GM18508 (cell line): Measurements from ENCODE around the gene A3GALT2.
"Not testable (repeated sequence)": the region's sequence is repeated elsewhere in the genome, so short reads cannot be mapped to it uniquely, and the experiment has no call there.

Experiments
- ATAC-seq: cut with Tn5 transposase; IDR thresholded peaks from one replicate; pipeline ENCODE4 v1.9.1; 2021; ENCODE audit warnings: moderate number of reproducible peaks; ENCODE audit not compliant: insufficient read depth, unreplicated experiment

The A3GALT2 gene

DNA sequence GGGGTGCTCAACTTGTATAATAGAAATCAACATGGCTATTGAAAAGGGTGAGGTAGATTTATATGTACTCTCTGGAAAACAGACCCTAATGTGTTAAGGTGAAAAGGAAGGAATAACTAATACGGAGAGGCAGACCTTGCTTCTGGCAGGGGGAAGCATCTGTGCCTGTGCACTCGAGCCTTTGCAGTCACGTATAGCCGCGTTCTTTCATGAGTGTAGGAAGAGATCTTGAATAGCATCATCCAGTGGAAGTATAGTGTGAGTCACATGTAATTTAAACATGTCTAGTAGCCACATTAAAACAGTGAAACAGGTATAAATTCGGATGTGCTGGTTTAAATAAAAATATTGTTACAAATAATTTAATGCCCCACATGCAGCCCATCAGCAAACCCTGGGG, 3.0 kb downstream of the A3GALT2 start:
- ATAC-seq = no peak

DNA sequence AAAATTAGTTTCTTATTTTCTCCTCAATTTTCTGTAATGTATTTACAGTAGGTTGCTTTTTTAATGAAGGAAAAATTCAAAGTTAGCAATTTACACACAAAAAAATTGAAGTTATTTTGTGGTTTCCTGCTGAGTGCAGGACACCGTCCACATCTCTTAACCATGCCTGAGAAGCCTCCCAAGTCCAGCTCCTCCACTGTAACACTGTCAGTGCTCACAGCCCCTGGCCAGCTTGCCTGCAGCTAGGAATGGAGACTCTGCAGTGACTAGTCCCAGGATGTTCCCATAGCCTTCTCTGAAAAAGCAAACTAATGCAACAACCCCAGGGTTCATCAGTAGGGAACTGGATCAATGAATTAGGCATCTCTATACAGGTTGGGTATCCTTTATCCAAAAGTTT, 3.5 kb downstream of the A3GALT2 start:
- ATAC-seq = no peak

DNA sequence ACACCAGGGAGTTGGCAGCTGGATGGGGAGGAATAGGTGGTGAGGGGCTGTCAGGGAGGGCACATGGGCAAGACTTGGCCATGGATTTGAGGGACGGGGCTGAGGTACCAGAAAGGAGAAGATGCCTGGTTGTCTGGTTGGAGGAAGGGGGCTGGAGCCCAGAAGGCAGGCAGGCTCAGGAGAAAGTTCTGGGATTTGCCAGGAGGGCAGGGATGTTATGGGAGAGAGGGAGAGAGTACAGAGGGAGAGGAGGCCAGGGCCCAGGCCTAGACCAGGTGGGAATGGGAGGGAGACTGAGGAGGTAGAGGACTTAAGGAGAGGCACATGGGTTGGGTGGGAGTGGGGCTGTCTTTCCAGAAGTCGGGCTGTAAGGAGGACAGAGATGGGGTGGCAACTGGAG, 4.3 kb downstream of the A3GALT2 start:
- no peak for ATAC-seq

DNA sequence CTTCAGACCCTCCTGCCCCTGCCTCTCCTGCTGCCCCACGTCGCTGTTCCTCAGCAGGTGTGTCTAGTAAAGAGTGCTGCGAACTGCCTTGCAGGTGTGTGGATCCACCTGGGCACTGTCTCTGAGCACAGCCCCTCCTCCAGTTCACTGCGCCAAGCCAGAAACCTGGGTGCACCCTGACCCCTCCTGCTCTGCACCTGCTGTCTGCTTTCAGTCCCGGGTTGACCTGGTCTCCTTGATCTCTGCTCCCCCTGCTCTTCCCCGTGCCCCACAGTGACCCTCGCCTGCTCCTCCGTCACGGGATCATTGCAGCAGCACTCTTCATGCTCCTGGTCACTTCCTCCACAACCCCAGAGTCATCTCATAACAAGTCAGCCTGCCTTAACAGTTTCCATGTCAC, 6.5 kb downstream of the A3GALT2 start:
- no peak for ATAC-seq

DNA sequence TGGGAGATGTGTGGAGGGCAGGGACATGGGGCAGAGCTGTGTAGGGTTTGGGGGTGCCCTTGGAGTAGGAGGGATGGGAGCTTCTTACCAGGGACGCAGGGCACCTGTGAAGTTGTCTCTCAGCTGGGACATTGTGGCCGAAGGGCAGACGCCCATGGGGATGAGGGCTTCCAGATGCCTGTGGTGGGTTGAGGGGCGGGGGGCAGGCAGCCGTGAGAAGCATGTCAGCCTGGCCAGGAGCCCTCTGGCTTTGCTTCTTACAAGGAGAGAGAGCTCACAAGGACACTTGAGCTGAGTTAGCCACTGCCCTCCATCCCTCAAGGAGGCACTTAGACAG, 8.5 kb downstream of the A3GALT2 start:
- ATAC-seq = no peak

DNA sequence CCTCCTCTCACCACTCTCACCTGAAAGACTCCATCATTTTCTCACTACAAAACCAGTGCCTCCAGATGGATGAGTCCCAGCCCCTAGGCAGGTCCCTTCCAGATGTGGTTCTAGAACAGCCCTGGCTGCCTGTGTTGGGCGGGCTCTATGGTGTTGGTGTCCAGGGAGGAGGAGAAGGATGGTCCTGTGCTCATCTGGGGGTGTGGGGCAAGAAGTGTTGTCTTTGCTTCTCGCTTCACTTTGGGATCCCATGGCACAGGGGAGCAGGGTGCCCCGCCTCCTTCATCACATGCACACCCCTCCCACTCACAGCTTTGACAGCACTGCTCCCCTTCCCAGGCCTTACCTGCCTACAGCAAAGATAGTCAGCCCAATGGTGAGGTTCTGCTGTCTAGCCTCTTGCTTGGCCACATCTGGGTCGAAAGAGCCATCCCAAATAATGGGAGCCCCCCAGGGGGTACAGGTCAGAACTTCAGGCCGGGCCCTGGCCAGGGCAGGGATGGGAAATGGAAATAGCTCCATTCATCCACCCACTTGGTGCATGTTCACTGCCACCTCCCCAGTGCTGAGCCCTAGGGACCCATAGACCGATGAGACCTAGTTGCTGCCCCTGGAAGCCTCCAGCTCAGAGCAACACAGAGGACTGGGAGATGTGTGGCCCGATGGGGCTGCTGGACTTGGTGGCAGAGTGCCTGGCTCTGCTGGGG, 9.0 kb downstream of the A3GALT2 start:
- no peak for ATAC-seq

DNA sequence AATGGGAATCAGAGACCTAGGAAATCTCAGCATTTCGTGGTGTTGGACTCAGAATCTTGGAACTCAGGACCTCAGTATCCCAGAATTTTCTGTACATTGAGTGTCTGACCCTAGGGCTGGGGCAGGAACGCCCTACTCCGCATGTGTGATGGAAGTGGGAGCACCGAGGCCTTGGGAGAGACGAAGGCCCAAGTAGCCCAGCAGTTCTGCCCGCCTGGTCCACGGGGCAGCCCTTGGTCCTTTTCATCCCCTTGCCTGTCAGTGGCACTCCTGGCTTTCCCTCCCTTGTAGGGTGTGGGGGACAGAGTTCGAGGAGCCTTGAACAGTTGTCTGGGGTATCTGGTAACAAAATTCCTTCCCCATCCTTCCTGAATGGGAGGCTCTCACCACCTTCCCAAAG, 10.2 kb downstream of the A3GALT2 start:
- ATAC-seq = no peak

DNA sequence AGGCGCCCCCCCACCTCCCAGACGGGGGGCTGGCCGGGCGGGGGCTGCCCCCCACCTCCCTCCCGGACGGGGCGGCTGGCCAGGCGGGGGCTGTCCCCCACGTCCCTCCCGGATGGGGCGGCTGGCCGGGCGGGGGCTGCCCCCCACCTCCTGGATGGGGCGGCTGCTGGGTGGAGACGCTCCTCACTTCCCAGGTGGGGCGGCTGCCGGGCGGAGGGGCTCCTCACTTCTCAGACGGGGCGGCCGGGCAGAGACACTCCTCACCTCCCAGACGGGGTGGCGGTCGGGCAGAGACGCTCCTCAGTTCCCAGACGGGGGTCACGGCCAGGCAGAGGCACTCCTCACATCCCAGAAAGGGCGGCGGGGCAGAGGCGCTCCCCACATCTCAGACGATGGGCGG, 11.5 kb downstream of the A3GALT2 start:
- not testable (repeated sequence) for ATAC-seq

DNA sequence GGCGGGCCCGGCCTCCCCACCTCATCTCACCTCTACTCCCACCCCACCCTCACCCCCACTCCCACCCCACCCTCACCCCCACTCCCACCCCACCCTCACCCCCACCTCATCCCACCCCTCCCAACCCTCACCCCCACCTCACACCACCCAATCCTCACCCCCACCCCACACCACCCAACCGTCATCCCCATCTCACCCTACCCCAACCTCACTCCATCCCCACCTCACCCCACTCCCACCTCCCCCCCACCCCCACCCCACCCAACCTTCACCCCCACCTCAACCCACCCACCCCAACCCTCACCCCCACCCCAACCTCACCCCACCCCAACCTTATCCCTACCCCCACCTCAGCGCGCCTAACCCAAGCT, 13.4 kb downstream of the A3GALT2 start:
- ATAC-seq = no peak

DNA sequence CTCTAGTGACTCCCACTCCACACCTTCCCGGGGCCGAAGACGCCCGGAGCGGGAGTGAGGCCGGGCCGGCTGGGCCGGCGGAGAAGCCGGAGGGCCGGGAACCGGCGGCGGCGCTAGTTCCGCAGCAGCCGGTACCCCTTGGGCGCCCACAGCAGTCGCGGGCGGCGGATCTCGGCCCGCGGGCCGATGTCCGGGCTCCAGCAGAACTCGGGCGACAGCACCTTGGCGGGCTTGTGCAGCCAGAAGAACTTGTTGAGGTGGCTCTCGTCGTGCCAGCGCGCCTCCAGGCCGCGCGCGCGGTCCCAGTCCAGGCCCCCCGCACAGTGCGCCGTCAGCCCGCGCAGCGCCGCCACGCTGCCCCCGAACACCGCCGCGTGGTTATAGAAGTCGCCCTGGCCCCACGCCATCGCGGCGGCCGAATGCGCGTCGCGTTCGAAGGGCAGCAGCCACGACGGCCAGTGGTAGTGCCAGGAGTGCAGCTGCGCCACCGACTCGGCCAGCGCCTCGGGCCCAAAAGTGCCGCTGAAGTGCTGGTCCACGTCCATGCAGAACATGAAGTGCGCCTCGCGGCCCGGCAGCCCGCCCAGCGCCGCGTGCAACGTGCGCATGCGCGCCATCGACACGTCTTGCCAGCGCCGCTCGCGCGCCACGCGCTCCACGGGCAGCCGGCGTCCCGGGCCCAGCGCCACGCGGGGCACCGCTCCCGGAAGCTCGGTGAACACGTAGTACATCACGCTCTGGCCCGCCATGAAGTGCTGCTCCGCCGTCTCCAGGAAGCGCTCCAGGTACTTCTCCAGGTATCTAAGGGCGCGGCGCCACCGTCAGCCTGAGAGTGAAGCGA, 14.0 kb downstream of the A3GALT2 start:
- no peak for ATAC-seq

DNA sequence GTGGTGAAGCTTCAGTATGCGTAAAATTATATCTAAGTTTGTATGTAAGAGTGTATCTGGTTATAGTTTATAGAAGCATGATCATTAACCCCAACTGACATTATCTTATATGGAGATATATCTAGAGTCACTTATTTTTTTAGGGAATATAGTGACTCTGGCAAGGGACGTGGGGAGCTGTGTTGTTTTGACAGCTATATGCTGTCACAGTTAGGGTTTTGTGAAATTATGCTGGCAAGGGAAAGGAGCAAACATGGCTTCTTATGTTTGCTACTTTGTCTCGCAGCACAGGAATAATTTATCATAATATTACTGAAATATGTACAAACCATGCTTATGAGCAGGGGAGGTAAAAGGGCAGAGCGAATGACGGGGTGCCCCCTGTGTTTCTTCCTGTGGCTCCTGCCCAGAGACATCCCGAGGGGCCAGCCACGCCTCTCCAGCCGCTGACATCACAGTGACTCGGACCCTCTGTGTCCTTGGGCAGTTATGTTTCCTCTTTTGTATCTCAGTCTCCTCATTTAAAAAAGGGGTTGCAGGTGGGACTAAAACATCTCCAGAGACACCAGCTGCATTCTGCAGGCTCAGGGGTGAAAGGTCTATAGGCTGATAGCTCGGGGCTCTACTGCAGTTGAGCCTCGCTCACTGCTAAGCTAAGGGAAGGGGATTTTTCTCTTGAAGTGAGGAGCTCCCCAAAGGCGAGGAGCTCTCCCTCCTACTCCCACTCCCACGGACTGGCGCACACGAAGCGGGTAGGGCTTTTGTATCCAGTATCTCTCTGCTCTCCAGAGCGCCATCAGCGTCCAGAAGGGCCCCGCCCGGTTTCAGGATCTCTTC, 14.9 kb downstream of the A3GALT2 start:
- ATAC-seq = no peak

DNA sequence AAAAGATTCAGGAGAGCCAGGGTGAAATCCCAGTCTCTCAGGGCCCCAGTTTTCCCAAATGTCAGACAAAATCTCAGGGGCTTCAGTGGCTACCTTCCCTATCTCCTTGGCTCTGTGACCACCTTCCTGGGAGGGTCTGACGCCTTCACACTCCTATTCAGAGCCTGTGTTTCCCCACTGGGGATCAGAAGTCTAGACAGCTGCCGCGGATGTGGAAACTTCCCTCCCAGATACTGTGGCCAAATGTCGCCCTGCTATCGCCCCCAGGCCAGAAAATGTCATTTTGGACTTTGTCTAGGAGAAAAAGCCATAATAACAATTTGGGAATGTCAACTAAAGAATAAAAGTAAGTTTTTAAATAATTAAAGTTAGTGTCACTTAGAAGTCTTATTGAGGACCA, 15.9 kb downstream of the A3GALT2 start:
- ATAC-seq = no peak

DNA sequence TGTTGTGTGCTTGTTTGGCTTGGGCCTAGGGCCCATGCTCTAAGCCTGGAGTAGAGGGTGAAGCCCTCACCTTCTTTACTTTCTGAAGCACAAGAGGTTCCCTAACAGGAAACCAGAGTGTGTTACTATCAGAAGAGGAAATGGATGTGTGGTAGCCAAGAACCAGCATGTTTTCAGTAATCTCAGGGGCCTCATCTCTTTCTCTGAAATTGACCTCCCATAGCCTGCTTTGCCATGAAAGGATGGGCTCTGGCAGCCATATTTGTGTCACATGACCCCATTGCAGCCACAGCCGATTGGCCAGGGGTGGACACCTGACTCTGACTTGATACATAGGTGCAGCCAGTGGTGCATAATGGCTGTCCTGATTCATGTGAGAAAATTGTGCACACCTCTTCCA, 18.6 kb downstream of the A3GALT2 start:
- no peak for ATAC-seq

DNA sequence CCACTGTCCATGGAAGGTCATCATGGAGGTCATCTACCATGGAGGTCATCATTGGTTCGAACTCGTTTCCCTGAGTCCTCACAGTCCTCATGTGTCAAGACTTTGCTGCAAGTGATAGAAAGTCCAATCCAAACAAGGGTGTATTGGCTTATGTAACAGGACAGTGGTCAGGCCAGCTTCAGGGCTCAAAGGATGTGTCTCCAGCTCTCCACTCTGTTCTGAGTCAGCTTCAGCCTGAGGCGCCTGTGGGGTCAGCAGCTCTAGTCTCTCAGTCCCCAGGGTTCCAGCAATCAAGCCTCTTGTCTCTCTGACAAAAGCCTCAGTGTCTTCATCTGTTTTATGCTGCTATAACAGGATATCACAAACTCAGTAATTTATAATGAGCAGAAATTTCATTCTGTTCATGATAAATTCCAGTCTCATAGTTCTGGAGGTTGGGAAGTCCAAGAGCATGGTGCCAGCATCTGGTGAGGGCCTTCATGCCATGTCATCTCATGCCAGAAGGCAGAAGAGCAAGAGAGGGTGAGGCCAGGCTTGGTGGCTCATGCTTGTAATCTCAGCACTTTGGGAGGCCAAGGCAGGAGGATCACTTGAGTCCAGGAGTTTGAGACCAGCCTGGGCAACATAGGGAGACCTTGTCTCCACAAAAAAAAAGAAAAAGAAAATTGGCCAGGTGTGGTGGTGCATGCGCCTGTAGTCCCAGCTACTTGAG, 19.5 kb downstream of the A3GALT2 start:
- ATAC-seq = no peak

DNA sequence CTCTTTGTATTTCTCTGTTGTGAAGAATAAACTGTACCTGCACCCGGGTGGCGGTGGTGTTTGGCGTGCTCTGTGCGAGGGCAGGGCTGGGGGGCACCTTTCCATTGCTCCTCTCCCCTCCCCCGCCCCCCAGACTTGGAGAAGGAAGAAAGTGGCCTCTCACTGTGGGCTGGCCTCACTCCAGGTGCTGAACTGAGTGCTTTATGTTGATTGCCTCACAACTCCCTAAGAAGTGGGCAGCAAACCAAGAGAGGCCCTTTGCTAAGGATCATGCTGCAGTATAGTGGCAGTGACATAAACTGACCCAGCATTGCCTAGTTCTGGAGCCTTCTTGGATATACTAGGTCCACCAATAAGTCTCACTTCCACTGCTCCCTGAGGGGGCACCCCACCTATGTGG, 20.2 kb downstream of the A3GALT2 start:
- no peak for ATAC-seq

DNA sequence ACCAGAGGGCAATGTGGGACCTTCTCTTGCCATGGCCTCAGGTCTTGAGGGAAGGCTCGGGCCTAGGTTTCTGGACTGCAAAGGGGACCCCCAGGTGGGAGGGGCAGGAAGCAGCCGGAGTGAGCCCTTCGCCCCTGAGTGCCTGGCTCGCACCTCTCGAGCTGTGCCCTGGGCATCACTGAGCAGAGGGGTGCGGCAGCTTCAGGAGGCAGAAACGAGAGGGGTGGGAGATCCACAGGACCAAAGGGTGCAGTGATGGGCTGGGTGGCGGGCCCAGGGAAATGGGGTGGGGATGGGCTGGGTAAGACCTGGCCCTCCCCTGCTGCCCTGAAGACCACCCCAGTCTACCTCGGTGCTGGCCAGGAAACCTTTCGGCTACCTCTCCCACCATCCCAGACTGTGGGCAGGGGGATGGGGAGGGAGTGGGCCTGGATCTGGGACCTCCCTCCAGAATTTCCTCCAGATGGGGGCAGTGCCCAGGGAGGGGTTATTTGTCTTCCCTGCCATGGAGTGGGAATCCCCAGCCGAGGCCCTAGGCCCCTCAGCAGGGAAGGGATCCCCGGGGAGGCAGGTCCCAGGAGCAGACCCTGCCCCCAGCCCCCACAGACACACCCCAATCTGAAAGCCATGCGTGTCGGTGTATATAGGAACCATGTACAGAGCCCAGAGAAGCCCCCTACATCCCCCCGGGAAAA, 21.3 kb downstream of the A3GALT2 start:
- ATAC-seq = no peak

DNA sequence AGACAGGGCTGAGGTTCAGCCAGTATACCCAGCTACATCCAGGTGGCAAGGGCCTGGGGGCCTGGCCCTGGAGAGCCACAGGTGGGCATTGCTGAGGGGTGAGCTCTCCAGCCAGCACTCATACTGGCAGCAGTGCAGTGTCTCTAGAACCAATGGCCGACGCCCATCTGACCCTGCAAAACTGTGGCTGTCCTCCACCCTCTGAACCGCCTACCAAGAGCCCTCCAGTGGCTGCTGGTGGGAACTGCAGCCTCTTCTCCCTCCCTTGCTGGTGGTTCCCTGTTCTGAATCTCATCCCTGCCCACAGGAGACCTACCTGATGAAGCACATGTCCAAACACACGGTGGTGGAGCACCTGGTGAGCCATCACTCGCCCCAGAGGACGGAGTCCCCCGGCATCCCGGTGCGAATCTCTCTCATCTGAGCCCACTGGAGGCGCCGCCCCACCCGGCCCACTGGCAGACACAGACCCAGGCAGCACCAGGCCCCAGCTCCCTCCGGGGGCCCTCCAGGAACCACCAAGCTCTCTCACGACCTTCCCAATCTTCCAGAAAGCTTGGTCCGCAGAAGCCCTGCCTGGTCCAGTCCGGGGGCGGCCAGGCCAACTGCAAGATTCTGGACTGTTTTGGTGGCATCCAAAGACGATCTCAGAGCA, 22.1 kb downstream of the A3GALT2 start:
- ATAC-seq = no peak

DNA sequence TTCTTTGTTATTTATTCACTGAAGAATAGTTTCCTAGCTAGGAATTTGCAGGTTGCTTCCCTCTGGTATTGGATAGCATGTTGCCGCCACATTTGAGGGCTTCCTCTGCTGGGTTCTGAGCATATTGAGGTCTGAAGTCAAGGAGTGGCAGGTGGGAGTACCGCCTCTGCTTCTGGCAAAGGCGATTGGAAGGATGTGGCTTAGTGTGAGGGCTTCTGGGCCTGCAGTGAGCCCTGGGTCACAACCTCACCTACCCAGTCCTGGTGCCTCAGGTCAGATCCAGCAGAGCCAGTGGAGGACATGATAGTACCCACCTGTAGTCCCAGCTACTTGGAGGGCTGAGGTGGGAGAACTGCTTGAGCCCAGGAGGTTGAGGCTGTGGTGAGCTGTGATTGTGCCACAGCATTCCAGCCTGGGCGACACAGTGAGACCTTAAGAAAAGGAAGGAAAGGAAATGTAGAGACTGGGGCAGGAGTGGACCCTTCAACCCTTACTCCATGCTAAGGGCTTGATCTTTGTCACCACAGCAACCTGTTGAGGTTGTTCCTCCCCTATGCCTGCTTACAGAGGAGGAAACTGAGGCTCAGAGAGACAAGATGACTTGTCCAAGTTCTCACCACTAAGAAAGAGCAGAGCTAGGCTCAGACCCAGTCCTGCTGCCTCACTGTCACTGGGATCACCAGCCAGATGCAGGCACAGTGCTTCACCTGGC, 22.8 kb downstream of the A3GALT2 start:
- ATAC-seq = no peak

DNA sequence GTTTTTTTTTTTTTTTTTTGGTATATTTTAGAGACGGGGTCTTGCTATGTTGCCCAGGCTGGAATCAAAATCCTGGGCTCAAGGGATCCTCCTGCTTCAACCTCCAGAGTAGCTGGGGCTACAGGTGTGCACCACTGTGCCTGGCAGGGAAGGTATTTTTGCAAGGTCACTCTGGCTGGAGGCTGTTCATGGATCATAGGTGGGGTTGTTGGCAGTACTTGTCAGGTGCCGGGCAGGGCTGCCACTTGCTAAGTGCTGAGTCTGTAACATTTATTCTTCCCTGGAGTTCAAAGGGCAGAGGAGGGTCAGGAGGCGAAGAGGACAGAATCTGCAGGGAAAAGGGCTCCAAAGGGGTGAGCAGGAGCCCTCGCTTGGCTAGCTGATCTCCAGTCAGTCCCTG, 24.1 kb downstream of the A3GALT2 start:
- ATAC-seq = no peak
